ENCODE results near the gene PIWIL4.
A peak's percentile ranks its signal among the peaks of the same experiment; 100 is the strongest.

Gene PIWIL4

GRCh38 chr11:94581926-94582325 is 14.8 kb downstream of the PIWIL4 start:
- no peak for TF ChIP-seq CTCF (IDR thresholded peaks at IDR 0.05; ENCODE audit: control extremely low read depth, extremely low read depth, low read depth, missing control alignments)
- CTCF ChIA-PET: interaction anchor here (0.8 to 2.8 kb wide), 5 partner anchors 11 to 66 kb away, joined by 4 to 9 read pairs (median 4); no protein-coding TSS in a partner anchor
- POLR2A ChIA-PET: no interaction called here
- peak; percentile 61 for DNase-seq (ENCODE audit: extremely low spot score)

- no peak for TF ChIP-seq CTCF (IDR thresholded peaks at IDR 0.05; ENCODE audit: control extremely low read depth, extremely low read depth, low read depth, missing control alignments)
- ChIA-PET CTCF (interaction anchor here (0.9 to 2.8 kb wide), 4 partner anchors 19 to 62 kb away, joined by 3 to 9 read pairs (median 4); no protein-coding TSS in a partner anchor), POLR2A (no interaction called here)
- no peak for DNase-seq (ENCODE audit: extremely low spot score)
Measured at GRCh38 chr11:94583213-94583865, 16.2 kb downstream of the PIWIL4 start.

- no peak for TF ChIP-seq CTCF (IDR thresholded peaks at IDR 0.05; ENCODE audit: control extremely low read depth, extremely low read depth, low read depth, missing control alignments)
- POLR2A ChIA-PET: no interaction called here
- peak; percentile 31 for DNase-seq (ENCODE audit: extremely low spot score)
- CTCF ChIA-PET: interaction anchor here (0.7 to 2.8 kb wide), 5 partner anchors 13 to 63 kb away, joined by 3 to 9 read pairs (median 4); no protein-coding TSS in a partner anchor
Measured at GRCh38 chr11:94583866-94584500, 16.8 kb downstream of the PIWIL4 start.

GRCh38 chr11:94584978-94585377 is 17.8 kb downstream of the PIWIL4 start:
- CTCF ChIA-PET: interaction anchor here (1.6 kb wide), 1 partner anchor 83 kb away, joined by 3 read pairs; no protein-coding TSS in a partner anchor
- no peak for DNase-seq (ENCODE audit: extremely low spot score)
- POLR2A ChIA-PET: no interaction called here
- TF ChIP-seq CTCF (IDR thresholded peaks at IDR 0.05; ENCODE audit: control extremely low read depth, extremely low read depth, low read depth, missing control alignments): no peak

- DNase-seq (ENCODE audit: extremely low spot score): no peak
- TF ChIP-seq CTCF (IDR thresholded peaks at IDR 0.05; ENCODE audit: control extremely low read depth, extremely low read depth, low read depth, missing control alignments): no peak
- POLR2A ChIA-PET: no interaction called here
- CTCF ChIA-PET: interaction anchor here (1.6 kb wide), 1 partner anchor 83 kb away, joined by 3 read pairs; no protein-coding TSS in a partner anchor
Measured at GRCh38 chr11:94585399-94585798, 18.2 kb downstream of the PIWIL4 start.

- no peak for TF ChIP-seq CTCF (IDR thresholded peaks at IDR 0.05; ENCODE audit: control extremely low read depth, extremely low read depth, low read depth, missing control alignments)
- POLR2A ChIA-PET: no interaction called here
- CTCF ChIA-PET: interaction anchor here (0.9 to 2.7 kb wide), 4 partner anchors 10 to 81 kb away, joined by 3 to 12 read pairs (median 4); no protein-coding TSS in a partner anchor
- no peak for DNase-seq (ENCODE audit: extremely low spot score)
Measured at GRCh38 chr11:94586546-94586945, 19.4 kb downstream of the PIWIL4 start.
